Stimulated activated CD4-positive, alpha-beta T cell treated with anti-CD3 and anti-CD28 coated beads, Interleukin-1b, Interleukin-23, amount 100 ng/mL, for 4 hours (primary cell): ENCODE data around the gene LAMC1.

Experiments used
- DNase-seq, 2 donors: peaks; one replicate each; pipeline ENCODE4 v3.0.0-alpha.2; 2020; ENCODE audit warnings: low read depth in 2 of 2

LAMC1 gene

GRCh38 chr1:183021405-183022201 is 1.6 kb upstream of the LAMC1 start:
- DNase-seq = no peak

- DNase-seq = peak in 1 of 2 donors; percentile 6
These were observed 746 bp upstream of the LAMC1 start for GRCh38 chr1:183022202-183023145.

- peak in 1 of 2 donors; percentile 12 for DNase-seq
These were observed 539 bp downstream of the LAMC1 start for GRCh38 chr1:183023601-183024316.

DNA sequence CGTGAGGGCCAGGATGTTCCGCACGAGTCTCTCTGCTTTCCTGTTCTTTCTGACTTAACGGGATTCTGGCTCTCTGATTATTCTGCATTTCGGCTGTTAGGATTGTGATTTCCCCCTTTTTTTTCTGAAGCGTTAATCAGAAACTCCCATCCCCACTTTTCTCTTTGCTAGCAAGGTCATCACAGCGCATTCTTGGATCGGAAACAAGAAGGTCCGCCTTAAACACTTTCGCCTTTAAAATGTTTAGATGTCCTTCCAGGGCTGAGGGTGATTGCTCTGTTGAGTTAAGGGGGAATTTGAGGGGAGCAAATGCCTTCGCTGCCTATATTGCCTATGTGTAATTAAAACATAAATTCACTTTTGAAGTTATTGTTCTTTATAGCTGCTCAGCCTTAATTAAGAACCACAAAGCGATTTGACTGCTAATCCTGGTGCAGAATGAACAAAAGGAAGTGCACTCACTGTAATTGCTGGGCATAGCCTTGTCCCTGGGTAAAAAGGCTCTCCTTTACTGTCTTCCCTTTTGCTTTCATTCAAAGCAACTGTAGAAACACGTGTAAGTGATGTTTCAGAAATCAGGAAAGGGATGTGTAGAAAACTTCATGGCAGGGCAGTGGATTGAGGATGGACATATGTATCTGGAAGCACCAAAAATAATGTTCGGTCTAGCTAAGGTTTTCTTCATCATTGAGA is 1.2 kb downstream of the LAMC1 start:
- DNase-seq = no peak

DNA sequence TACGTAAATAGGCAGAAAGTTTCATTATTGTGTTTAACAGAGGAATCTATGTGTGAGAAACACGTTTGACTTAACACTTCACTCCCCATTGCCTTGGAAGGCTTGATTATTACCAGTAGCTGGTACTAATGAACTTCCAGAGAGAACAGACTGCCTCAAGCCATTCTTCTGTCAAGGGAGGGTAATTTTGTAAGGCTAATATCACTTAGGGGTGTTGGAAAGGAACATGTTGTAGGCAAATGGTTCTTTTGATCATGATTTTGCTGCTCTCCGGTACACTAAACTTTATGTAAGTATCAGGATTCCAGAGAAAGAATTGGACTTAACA is 1.8 kb downstream of the LAMC1 start:
- no peak for DNase-seq

GRCh38 chr1:183025782-183026774 is 2.9 kb downstream of the LAMC1 start:
- DNase-seq = no peak

DNA sequence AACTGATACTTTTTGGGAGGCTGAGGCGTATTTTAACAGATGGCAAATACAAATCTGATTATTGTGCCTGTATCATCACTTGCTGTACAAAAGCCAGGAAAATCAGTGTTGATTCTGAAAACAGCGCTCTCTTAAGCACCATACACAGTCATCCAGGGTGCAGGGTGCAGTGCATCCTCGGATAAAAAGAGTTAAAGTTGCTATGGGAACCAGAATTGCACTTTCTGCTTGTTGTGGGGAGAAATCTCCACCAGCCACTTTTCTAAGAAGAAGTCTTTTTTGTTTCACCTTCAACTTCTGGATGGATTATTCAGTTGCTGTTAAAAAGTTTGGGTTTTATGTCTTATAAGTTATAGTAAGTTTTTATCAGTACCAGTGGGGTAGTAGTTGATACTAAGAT is 3.8 kb downstream of the LAMC1 start:
- DNase-seq = no peak

- DNase-seq = no peak
These were observed 4.6 kb downstream of the LAMC1 start for GRCh38 chr1:183027791-183028190.

DNA sequence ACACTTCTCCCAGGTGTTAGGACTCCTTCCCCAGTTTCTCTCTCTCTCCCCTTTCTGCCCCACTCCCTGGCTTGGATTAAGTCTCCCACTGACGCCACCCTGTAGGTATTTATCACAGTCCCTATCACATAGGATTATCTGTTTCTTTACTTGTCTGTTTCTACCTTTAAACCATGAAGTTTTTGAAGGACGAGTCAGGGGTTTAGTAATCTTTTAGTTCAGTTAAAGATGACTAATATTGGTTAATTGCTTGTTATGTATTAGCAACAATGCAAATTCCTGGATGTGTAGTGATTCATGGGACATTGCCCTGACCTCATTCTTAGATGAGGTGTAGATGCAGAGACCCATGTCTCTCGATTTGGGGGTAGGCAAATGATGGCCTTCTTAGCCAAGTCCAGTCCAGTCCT is 6.4 kb downstream of the LAMC1 start:
- DNase-seq = no peak

DNA sequence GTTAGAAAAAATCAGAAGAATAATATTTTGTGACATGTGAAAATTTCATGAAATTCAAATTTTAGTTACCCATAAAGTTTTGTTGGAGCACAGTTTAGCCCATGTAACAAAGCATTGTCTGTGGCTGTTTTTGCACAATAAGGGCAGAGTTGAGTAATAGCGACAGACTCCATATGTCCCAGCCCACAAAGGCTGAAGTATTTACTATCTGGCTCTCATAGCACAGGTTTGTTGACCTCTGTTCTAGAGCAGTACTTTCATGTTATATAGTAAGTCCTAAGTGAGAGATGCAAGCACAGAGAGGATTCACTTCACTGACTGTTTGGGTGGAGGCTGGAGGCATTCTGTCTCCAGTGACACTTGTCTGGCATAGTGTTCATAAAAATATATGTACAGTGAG is 6.8 kb downstream of the LAMC1 start:
- no peak for DNase-seq

DNA sequence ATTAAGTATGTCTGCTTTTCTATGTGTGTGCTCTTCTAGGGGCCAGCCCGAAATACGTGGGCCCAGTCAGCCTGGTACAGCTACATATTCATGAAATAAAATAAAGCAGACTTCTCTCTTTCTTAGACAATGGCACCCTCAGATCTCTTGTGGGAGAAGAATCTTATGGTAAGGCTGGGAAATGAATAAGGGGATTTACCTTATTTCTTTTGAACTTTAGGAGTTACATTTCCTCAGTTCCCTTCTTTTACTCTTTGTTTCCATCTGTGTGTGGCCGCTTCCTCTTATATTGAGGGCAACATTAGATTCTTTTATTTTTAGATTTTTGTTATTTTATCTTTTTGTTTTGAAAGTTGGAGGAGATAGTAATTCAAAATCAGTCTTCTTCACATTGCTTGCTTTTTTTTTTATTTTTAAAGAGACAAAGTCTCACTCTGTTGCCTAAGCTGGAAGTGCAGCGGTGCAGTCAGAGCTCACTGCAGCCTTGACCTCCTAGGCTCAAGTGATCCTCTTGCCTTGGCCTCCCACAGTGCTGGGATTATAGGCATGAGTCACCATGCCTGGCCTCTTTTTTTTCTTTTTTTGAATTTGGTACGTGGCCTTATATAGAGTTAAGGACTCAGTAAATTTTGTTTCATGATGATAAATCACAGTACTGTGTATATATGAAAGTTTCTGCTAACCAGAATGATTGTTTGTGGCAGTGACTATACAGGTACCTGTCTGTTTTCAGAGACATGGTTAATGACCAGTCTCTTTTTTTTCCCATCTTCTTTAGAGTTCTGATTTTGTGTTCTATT is 9.1 kb downstream of the LAMC1 start:
- no peak for DNase-seq

- peak in 1 of 2 donors; percentile 10 for DNase-seq
These were observed 10.0 kb downstream of the LAMC1 start for GRCh38 chr1:183033205-183033604.

DNA sequence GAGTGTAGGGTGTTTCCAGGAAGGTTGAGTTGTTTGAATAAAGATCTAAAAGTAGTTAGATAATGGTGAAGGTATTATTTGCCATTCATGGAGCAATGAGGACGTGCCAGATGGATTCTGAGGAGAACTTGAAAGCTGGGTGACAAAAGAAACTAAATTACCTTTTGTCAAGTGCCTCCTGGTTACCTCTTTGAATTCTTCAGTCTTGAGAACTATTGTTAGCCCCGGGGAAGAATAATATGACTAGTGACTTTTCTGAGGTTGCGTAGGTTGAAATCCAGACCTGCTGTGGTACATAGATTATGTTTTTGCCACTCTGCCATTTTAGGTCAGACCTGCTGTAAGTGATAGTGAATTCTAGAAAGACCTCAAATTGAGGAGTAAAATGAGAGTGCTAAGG is 11.5 kb downstream of the LAMC1 start:
- no peak for DNase-seq

DNA sequence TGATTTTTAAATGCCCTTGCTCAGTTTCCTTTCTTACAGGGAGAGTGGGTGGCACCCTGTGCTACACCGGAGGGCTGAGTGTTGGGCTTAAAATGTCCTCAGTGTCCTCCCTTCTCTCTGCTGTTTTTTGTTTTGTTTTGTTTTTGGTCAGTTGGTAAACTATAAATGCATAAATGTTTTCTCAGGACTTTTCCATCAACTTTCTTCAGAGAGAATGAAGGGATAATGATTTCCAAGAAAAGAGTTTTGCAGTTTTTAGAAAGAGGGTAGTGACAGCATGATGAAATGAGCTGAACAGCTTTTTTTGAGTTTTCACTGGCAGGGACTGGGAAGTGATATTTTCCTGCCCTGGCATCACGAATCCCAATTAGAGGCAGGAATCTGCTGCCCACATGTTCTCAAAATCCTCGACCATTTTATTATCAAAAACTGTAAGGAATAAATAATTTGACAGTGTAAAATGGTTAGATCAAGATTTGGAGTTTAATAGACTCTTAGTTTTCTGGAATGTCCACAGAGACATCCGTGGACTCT is 15.2 kb downstream of the LAMC1 start:
- DNase-seq = no peak

- DNase-seq = no peak
These were observed 15.7 kb downstream of the LAMC1 start for GRCh38 chr1:183038913-183039312.

DNA sequence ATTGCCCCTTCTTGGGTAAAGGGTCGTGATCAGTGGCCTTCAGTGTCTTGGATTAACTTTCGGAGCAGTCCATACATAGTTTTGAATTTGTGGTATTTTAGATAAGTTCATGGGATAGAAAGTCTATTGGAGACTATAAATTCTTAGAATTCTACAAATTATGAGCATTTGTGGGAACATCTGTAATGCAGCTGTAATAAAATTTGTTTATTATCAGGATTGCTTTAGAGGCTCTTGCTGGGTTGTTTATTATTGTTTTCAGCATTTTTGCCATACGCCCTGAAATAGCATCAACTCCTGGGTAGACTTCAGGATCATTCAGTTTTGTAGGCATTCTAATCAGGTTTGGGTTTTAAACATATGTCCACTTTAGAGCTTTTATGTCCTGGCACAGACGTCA is 16.1 kb downstream of the LAMC1 start:
- DNase-seq = no peak

DNA sequence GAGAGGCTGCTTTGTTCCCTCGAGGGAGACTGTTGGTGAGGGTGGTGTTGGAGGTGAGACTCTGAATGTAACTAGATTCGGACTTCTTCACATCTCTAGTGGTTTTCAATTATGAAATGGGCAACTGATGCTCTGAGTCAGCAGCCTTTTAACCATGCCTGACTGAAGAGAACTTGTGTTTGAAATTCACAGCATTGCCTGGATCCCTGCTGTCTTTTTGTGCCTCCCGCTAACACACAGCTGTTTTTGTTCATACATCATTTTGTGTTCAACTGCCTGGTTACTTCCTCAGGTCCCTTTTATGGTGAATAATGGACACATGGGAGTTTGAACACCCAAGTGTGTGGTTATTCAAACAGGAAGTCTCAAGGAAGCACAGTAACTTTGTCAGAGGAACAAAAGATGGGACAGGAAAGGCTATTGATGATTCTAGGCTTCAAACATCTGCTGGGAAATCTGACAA is 16.8 kb downstream of the LAMC1 start:
- no peak for DNase-seq

DNA sequence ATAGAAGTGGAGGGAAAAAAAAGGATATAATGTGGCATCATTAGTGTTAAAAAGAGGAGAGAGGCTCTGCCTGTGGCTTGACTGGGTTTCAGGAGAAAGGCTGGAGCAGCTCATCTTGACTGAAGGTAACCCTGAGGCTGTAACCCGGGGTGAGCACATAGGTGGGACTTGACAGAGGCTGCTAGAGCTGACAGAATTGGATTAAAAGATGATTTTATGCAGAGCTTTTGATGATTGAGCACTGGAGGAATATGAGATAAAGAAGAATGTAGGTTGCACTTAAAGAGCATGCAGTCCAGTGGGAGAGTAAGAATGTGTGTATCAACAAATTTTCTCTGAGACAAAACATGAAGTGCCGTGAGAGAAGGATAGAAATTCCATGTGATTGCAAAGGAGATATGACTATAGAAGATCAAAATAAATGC is 17.3 kb downstream of the LAMC1 start:
- no peak for DNase-seq

- no peak for DNase-seq
These were observed 20.0 kb downstream of the LAMC1 start for GRCh38 chr1:183043254-183043653.
